ENCODE data around the gene SMG7. TPM values are rescaled to one million over a fixed set of nuclear protein-coding genes. Genes with fewer than 3 reads are reported as not detected.

Gene SMG7
- total RNA-seq, 1 donor from 2014 or later: 26.7 TPM

DNA sequence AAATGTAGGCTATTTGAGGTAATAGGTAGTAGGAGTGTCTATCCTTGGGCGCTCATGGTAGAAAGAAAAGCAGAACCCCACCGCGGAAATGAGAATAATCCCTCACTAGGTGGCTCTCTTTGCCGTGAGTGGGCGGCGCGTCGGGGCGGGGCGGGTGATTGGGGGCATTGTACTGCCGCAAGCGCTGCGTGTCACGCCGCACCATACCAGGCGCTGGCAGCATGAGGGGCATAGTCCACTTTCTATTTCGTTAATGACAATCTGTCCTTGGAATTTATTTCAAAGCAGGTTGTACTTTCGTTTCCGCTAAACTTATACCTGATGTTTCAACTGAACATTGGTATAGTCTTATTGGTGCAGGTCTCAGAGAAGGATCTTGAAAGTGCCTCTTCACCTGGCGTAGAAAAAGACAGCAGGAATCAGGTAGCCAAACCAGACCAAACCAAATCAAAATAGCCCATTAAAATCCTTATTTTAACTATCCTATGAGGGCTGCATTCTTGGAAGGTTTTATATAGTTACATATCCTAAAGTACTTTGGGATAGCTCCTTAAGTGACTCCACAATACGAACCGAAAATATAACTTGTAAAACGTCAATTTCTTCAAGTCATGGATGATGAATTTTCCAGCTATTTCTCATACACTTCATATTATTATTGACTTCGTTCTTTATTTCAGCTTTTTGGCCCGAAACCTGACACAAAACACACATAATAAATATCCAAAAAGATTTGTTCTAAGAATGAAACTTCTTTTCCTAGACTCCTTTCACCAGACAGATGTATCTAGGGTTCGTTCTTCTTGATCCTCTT is 1.9 kb upstream of the SMG7 start:
- peak; percentile 88 for DNase-seq

DNA sequence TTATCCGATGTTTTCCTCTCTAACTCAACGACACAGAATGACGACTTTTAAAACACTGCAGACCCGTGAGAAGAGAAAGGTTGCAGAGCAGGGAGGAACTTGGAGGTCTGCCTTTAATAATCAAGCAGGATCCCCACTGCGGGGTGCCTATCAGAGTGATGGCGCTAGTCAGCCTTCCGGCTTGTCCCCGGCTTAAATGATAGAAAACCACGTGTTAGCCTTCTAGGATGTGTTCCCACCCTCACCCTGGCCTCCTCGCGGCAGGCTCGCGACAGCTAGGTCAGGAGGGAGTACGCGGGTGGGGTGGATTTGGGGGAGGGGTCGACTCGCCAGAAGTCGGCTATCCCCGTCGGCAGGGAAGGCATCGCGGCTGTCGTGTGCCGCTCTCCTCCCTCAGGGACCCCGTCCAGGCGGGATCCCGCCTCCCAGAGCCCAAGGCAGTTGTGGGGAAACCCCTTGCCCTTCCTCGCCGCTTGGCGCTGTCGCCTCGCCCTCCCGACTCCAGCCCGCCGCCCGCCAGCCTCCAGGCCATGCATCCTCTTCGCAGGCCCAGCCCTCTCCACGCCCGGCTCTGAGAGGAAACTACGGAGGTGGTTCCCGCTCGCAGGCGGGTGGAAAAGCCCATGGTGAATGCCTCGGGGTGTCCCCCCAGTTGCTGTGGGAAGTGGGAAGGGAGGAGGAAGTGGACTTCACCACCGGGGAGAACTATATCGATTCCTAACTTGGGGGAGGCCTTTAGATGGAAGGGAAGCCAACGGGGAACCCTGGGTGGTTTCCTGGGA is 1.1 kb upstream of the SMG7 start:
- peak; percentile 80 for DNase-seq

DNA sequence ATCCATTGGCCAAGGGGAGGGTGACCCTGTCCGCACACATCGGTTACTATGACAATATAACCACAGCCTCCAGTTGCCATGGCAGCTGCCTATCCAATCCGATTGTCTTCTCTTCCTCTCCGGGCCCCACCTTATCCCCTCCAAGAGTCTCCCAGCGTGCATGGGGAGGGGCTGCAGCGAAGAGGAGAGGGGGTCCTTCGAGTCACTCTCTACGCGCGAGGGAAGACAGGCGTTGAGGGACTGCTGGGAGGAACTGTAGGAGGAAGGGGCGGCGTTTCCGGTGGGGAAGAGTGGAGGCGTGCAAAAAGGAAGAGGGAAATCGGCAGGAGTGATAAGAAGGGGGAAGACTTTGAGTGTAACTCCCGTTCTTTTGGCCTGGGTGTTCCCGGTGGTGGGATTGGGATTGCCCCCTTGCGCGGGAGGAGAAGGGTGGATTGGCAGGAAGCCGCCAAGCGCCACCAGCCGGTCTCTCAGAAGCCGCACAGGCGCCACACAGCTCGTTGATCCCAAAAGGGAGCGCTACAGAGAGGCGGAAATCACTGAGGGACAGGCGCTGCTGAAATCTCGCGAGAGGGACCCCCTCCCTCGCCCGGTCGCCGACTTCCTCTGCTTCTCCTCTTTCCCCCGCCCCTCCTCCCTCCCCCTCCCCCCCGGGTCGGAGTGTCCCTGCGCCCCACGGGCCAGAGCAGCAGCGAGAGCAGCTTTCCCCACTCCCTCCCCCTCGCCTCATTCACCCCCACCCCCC is 384 bp upstream of the SMG7 start:
- DNase-seq: peak; percentile 97

DNA sequence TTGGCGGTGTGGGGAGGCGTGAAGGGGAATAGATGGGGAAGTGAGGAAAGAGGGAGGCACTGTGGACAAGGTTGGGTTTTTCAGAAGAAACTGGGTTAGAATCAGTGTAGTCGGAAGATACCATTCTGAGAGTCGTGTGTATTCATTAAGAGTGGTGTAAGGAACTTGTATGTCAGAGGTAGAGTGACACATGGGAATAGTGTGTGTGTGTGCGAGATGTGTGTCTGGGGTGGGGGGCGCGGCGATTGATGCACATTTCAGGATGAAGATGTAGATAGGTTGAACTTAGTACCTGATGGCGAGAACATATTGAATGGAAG is 878 bp downstream of the SMG7 start:
- DNase-seq: no peak

DNA sequence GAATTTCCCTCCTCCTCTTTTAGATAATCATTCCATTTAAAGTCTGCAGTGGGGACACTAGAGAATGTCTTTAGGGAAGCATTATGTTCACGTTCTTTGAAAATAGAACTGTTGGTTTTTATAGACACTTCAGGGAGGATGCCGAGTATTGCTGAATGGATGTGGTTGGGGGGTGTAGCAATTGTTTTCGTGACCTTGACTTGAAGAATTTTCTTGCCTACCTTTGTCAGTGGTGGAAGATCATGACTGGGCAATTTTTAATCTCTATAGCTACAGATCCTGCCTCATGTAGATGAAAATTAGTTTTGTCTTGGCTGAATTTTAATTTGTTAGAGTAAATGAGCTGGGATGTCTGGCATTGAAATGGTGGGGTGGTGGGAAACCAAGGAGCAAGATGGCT is 3.8 kb downstream of the SMG7 start:
- no peak for DNase-seq

DNA sequence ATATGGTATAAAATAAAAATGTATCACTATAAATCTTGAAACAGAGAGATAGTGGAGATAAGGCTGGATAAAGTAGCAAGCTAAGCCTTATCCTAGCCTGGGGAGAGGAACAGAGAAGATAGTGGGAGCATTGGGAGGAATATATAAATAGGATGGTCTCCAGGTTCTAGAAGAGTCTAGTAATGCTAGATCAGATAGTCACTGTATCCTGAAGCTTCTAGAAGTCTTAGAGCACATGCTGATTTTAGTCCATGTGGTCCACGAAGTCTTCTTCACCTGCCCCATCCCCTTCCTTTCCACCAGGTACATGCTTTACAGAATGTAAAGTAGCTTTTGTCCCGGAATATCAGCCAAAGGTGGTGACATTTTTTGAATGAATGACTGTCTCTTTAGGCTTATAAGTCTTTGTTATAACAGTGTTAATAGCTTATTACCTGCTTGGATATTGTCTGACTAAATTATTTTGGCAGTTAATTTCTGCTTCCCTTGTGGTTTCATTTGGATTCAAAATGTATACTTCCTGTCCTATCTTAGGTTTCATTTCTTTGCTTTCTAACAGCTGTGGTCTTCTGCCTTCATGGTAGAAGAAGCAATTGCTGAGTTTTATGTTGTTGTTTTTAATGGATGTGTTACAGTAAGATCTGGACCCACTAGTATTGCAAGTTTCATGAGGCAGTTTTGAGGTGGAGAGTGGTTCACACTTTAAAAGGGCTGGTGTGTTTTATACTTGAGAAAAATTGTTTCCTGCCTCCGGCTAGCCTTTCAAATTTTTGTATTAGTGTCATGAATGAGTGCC is 5.9 kb downstream of the SMG7 start:
- DNase-seq: no peak

DNA sequence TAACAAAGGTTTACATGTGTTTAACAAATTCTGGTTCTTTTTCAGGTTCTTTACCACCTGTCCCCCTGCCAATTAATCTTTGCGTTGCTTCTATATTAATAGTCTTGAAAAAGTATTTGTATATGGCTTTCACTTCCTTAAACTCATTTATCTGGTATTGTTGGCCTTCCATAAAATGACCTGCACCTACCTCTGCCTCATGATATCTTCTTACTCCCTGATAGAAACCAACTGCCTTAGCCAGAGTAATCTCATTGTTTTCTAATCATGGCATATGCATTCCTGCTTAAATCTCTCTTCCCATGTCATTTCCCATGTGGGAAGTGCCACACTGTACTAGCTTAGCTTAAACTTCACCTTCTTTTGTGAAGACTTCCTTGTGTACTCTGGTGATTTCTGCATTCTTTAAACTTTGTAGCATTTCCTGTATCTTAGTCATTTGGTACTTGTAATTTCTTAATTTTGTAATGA is 8.7 kb downstream of the SMG7 start:
- peak; percentile 62 for DNase-seq

DNA sequence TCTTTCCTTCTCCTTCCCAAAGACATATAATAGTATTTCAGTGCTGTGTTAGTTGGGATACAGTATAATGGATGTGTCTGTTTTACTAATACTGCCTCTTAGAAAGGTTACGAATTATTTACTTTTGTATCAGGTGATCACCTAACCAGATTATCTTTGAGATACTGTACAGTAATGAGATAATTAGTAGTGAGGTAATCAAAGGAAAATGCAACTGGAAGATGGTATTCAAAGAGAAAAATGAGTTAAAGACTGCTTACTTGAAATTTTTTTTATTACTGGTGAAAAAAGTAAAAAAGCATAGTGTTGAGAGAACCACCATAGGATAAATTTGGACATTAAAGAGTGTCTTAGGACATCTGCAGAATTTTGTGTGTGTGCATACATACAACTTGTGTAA is 10.9 kb downstream of the SMG7 start:
- DNase-seq: no peak

DNA sequence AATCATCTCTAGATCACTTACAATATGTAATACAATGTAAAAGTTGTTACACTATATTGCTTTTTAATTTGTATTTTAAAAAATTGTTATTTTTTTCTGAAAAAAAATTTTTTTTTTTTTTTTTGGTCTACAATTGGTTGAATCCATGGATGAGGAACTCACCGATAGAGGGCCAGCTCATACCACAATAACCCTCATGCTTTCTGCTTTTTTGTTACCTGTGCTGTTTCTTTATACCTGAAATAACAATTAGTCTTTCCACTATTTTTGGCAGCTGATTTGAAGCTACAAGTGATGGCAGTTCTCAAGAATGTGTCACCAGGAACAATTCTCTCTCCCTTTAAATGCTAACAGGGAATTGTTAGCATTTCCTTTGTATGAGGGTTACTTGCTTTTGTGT is 12.0 kb downstream of the SMG7 start:
- peak; percentile 21 for DNase-seq

DNA sequence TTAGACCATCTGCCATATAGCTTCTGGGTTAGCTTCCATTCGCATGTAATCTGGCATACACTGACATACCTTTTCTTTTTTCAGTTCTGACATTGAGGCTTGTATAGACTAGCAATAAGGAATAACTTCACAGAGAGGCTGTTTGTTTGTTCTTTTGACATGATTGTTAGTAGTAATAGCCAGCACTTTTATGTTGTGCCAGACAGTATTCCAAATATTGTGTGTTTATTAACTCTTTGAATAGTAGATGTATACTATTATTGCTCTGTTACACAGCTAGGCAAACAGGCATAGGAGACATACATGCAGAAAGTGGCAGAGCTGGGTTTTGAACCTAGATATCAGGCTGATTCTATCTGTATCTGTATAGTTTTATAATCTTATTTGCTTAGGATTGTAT is 12.6 kb downstream of the SMG7 start:
- no peak for DNase-seq

DNA sequence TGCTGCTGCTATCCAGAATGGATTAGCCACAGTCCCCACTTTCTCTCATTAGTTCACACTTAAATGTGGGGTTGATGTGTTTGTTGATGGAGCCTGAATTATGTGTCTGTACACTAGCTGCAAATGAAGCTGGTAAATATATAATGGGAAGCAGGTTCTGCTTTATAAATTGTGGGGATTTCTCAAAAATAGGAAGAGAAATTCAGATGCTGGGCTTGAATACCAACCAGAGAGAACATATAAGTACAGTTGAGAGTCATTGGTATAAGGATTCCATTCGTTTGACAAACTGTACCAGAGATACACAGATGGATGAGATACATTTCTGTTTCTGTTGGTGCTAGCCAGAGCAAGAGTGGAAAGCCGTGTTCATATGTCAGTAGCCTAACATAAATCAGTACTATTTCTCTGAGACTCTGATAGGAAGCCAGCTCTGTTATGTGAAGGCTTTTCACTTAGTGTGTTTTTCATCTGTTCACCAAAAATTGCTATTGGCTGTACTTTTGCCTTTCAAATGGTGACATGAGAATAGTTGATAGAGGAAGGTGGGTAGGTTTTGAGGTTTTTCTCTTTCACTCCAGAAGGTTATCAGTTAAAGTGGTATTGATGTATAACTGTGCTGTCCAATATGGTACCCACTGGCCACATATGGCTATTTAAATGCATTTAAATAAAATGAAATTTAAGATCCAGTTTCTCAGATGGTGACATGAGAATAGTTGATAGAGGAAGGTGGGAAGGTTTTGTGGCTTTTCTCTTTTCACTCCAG is 15.6 kb downstream of the SMG7 start:
- no peak for DNase-seq

DNA sequence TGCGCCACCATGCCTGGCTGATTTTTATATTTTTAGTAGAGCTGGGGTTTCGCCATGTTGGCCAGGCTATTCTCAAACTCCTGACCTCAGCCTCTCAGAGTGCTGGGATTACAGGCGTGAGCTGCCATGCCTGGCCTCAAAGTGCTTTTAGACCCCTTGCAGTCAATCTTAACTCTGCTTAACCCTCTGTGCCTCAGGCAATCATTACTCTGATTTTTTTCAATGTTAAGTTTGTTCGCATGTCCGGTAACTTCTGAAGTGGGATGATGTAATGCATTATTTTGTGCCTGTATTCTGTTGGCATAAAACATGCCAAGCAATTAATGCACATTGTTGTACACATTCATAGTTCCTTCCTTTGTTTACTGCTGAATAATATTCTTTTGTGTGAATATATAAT is 18.6 kb downstream of the SMG7 start:
- peak; percentile 15 for DNase-seq

DNA sequence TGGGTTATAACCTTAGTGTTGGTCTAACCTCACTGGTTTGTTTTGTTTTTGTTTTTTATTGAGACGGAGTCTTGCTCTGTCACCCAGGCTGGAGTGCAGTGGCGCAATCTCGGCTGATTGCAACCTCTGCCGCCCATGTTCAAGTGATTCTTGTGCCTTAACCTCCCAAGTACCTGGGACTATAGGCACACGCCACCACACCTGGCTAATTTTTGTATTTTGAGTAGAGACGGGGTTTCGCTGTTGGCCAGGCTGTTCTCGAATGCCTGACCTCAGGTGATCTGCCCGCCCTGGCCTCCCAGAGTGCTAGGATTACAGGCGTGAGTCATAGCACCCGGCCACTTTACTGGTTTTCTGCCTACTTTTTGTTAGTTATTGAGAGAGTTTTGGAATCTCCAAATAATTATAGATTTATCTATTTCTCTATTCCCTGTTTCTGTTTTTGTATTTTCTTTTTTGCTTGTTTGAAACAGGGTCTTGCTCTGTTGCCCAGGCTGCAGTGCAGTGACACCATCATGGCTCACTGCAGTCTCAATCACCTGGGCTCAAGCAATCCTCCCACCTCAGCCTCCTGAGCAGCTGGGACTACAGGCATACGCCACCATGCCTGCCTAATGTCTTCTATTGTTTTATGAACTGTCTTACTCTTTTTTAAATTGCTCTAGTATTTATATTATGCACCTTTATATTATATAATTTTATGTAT is 21.4 kb downstream of the SMG7 start:
- DNase-seq: no peak

DNA sequence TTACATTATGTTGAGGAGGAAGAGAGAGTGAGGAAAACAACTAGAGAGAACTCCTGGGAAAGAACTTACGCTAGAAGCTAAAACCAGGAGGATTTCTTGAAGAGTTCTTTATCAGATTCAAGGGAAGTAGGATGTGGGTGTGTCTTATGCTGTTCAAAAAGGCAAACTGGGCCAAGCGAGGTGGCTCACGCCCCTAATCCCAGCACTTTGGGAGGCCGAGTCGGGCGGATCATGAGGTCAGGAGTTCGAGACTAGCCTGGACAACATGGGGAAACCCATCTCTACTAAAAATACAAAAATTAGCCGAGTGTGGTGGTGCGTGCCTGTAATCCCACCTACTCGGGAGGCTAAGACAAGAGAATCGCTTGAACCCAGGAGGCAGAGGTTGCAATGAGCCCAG is 23.1 kb downstream of the SMG7 start:
- DNase-seq: no peak

DNA sequence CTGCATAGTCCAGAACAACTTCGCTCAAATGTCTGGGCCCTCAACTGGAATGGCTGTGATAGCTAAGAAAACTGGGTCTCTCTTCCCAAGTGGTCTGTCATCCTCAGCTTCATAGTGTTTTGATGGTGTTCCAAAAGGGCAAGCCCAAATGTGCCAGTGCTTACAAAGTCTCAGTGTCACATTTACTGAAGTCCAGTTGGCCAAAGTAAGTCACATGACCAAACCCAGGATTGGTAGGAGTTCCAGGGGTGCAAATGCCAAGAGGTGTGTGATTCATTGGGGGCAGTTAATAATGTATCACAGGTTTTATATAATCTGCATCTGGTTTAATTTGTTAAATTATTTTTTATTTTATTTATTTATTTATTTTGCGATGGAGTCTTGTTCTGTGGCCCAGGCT is 24.9 kb downstream of the SMG7 start:
- DNase-seq: no peak

DNA sequence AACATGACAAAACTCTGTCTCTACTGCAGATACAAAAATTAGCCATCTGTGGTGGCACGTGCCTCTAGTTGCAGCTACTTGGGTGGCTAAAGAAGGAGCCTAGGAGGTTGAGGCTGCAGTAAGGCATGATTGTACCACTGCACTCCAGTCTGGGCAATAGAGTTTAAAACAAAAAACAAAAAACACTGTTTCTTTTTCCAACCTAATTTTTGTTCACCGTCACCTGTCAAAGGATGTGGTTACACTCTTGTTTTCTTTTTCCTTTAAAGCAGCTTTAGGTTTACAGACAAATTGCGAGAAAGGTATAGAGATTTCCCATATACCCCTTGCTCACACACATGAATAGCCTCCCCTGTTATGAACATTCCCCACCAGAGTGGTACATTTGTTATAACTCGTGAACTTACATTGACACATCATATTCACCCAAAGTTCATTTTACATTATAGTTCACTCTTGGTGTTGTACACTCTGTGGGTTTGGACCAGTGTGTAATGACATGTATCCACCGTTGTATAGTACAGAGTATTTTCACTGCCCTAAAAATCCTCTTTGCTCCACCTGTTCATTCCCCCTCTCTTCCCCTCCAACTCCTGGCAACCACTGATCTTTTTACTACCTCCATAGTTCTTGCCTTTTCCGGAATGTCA is 26.2 kb downstream of the SMG7 start:
- DNase-seq: no peak

DNA sequence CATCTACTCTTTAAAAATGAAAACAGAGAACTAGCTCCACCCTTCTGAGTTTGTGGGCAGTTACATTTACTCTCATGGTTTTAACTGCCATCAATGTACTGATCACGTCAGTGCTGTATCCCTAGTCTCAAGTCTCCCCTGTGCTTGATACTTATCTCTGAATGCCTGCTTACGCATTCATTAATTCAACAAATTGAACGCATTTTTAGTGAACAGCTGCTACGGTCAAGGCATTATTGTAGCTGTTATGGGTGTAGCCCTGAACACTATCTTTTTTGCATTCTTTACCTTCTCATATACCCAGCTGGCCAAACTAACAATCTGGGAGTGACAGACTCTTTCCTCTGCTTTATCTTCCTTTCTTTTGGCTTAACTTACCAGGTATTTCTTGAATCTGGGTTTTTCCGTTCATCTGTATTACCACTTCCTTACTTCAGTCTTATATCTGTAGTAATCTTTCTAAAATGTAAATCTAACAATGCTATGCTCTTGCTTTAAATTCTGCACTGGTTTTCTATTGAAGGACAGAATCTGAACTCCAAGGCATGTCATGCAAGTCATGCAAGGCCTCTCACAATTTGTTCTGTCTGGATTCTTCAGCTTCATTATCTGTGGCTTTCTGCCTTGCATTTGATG is 33.3 kb downstream of the SMG7 start:
- no peak for DNase-seq

DNA sequence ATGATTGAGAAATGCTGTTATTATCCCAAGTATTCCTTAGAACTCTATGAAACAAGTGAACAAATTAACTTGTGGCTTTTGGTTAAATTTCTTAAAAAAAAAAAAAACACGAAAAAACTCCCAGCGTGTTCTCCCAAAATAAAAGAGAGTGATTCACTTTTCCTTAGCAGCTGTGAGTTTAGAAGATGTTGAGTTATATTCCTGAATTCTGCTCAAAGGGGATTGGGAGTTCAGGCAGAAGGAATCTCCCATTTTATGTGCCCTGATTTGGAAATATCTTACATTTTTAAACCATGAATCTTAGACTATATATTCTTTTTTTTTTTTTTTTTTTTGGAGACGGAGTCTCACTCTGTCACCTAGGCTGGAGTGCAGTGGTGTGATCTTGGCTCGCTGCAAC is 34.3 kb downstream of the SMG7 start:
- DNase-seq: no peak

DNA sequence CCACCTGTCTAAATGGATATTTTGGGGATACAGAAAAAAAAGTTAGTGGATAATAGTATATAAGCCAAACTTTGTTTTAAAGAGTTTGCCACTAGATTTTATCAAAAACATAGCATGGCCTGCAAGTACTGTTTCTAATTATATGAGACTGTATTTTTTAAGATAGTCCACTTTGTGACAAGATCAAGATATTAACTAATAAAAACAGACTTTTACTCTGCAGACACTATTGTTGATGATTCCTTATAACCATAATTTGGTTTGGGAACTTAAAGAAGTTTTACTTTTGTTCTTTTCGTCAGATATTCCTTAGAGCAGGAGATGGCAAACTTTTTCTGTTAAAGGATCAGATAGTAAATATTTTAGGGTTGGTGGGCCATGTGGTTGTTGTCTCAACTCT is 36.4 kb downstream of the SMG7 start:
- DNase-seq: no peak

DNA sequence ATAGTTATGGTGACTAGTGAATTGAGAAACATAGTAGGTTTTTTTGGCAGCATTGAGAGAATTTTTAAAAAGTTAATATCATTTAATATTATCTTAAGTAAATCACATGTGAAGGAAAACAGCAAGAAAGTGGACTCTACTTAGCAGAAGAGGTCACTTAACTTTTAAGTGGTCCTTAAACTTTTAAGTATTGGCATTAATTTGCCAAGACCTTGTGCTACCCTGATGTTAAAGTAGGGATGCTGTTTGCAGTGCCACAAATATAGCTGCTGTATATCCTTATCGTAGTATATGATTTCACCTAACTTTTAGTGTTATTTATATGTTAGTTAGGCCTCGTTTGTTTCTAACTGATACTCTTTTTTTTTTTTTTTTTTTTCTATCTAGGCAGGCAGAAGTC is 40.2 kb downstream of the SMG7 start:
- DNase-seq: no peak
